ENCODE data around the gene PLIN1.

The PLIN1 gene

GRCh38 chr15:89654847-89655805 is 24.0 kb downstream of the PLIN1 start, which contains the start of gene KIF7:
Gene KIF7 (minus strand): TSS chr15:89655467. CDS start chr15:89652930, 2,537 bp downstream.
- DNase-seq (ENCODE audit: extremely low read depth in 1 of 2, low read depth in 1 of 2), result no peak

GRCh38 chr15:89654301-89654761 is 24.8 kb downstream of the PLIN1 start:
- no peak for DNase-seq (ENCODE audit: extremely low read depth in 1 of 2, low read depth in 1 of 2)

- DNase-seq (ENCODE audit: extremely low read depth in 1 of 2, low read depth in 1 of 2), result no peak
Observed at GRCh38 chr15:89653578-89653977, 25.6 kb downstream of the PLIN1 start.

- no peak for DNase-seq (ENCODE audit: extremely low read depth in 1 of 2, low read depth in 1 of 2)
Observed at GRCh38 chr15:89652666-89653065, 26.5 kb downstream of the PLIN1 start.

GRCh38 chr15:89652131-89652530 is 27.0 kb downstream of the PLIN1 start:
- DNase-seq (ENCODE audit: extremely low read depth in 1 of 2, low read depth in 1 of 2), result no peak

GRCh38 chr15:89649716-89650115 is 29.5 kb downstream of the PLIN1 start:
- DNase-seq (ENCODE audit: extremely low read depth in 1 of 2, low read depth in 1 of 2), result no peak

- DNase-seq (ENCODE audit: extremely low read depth in 1 of 2, low read depth in 1 of 2), result no peak
Observed at GRCh38 chr15:89649013-89649625, 30.0 kb downstream of the PLIN1 start.

GRCh38 chr15:89648106-89649012 is 30.8 kb downstream of the PLIN1 start:
- no peak for DNase-seq (ENCODE audit: extremely low read depth in 1 of 2, low read depth in 1 of 2)

- peak; percentile 44 to 45 for DNase-seq (ENCODE audit: extremely low read depth in 1 of 2, low read depth in 1 of 2)
Observed at GRCh38 chr15:89647191-89647851, 31.8 kb downstream of the PLIN1 start.

- DNase-seq (ENCODE audit: extremely low read depth in 1 of 2, low read depth in 1 of 2), result no peak
Observed at GRCh38 chr15:89646416-89647141, 32.6 kb downstream of the PLIN1 start.

GRCh38 chr15:89645680-89646079 is 33.5 kb downstream of the PLIN1 start:
- DNase-seq (ENCODE audit: extremely low read depth in 1 of 2, low read depth in 1 of 2), result no peak

GRCh38 chr15:89642106-89642505 is 37.1 kb downstream of the PLIN1 start:
- DNase-seq (ENCODE audit: extremely low read depth in 1 of 2, low read depth in 1 of 2), result no peak

GRCh38 chr15:89641053-89641452 is 38.1 kb downstream of the PLIN1 start:
- DNase-seq (ENCODE audit: extremely low read depth in 1 of 2, low read depth in 1 of 2), result no peak

- no peak for DNase-seq (ENCODE audit: extremely low read depth in 1 of 2, low read depth in 1 of 2)
Observed at GRCh38 chr15:89640245-89640644, 38.9 kb downstream of the PLIN1 start.

- DNase-seq (ENCODE audit: extremely low read depth in 1 of 2, low read depth in 1 of 2), result no peak
Observed at GRCh38 chr15:89633585-89633984, 45.6 kb downstream of the PLIN1 start.

GRCh38 chr15:89632563-89633430 is 46.4 kb downstream of the PLIN1 start:
- DNase-seq (ENCODE audit: extremely low read depth in 1 of 2, low read depth in 1 of 2), result no peak

GRCh38 chr15:89631902-89632264 is 47.3 kb downstream of the PLIN1 start:
- no peak for DNase-seq (ENCODE audit: extremely low read depth in 1 of 2, low read depth in 1 of 2)

- DNase-seq (ENCODE audit: extremely low read depth in 1 of 2, low read depth in 1 of 2), result no peak
Observed at GRCh38 chr15:89630974-89631901, 47.9 kb downstream of the PLIN1 start.

Data from stimulated activated CD8-positive, alpha-beta memory T cell treated with anti-CD3 and anti-CD28 coated beads, Interleukin-7, amount 100 ng/mL, for 48 hours (primary cell).